Effector memory CD8-positive, alpha-beta T cell (primary cell): ENCODE measurements around the gene DNMBP.
"Not testable (repeated sequence)": the region's sequence is repeated elsewhere in the genome, so short reads cannot be mapped to it uniquely, and the experiment has no call there.

Experiments used
- ATAC-seq: fragments of 150-1000 bp; cut with Tn5 transposase; replicated peaks from 2 replicates; pipeline ENCODE4 v1.10.0; 2021; ENCODE audit warnings: mild to moderate bottlenecking, moderate library complexity
- DNase-seq, 3 experiments: peaks; one replicate each; pipeline ENCODE4 v3.0.0; 2021
- H3K27ac Mint-ChIP-seq, 2 donors: one replicate each; pipeline ENCODE4 v1.8.0; 2022; ENCODE audit warnings: mild to moderate bottlenecking in 2 of 2, mixed read lengths in 2 of 2, moderate library complexity in 2 of 2
- H3K27me3 Mint-ChIP-seq, 2 donors: one replicate each; pipeline ENCODE4 v1.8.0; 2022; ENCODE audit warnings: mixed read lengths in 2 of 2
- H3K36me3 Mint-ChIP-seq: one replicate; pipeline ENCODE4 v1.8.0; 2022; ENCODE audit warnings: mild to moderate bottlenecking, moderate library complexity, mixed read lengths; ENCODE audit not compliant: insufficient read depth
- H3K4me1 Mint-ChIP-seq, 2 donors: one replicate each; pipeline ENCODE4 v1.8.0; 2022; ENCODE audit warnings: low read depth in 2 of 2, mixed read lengths in 2 of 2
- H3K4me3 Mint-ChIP-seq, 2 donors: one replicate each; pipeline ENCODE4 v1.8.0; 2022; ENCODE audit warnings: mild to moderate bottlenecking in 2 of 2, mixed read lengths in 2 of 2, moderate library complexity in 2 of 2
- H3K9me3 Mint-ChIP-seq, 2 donors: one replicate each; pipeline ENCODE4 v1.8.0; 2022; ENCODE audit warnings: mixed read lengths in 2 of 2

DNMBP gene

GRCh38 chr10:99941942-99942820, 67.6 kb downstream of the DNMBP start:
- no peak for ATAC-seq
- H3K9me3 Mint-ChIP-seq, result no peaks in the 10 kb centered on the region

GRCh38 chr10:99938563-99938962, 71.2 kb downstream of the DNMBP start:
- Mint-ChIP-seq H3K4me3 (no peak overlapping the region), H3K9me3 (no peaks in the 10 kb centered on the region), H3K36me3 (peaks cover 6% of the 10 kb centered on the region), H3K4me1 (peaks cover 0 to 2% of the 10 kb centered on the region in 2 donors), H3K27ac (no peak overlapping the region), H3K27me3 (no peaks in the 10 kb centered on the region)
- ATAC-seq, result no peak
- no peak for DNase-seq

More at GRCh38 chr10:99941942-99942820, 67.6 kb downstream of the DNMBP start:
- Mint-ChIP-seq H3K36me3 (peaks cover 2% of the 10 kb centered on the region), H3K27me3 (no peaks in the 10 kb centered on the region), H3K4me3 (no peak overlapping the region), H3K27ac (no peak overlapping the region), H3K4me1 (peaks cover 0 to 5% of the 10 kb centered on the region in 2 donors)
- no peak for DNase-seq

- no peak for ATAC-seq
- Mint-ChIP-seq H3K27ac (no peak overlapping the region), H3K9me3 (no peaks in the 10 kb centered on the region)
Observed at GRCh38 chr10:99937630-99938029, 72.1 kb downstream of the DNMBP start.

GRCh38 chr10:99932203-99932957, 77.4 kb downstream of the DNMBP start:
- not testable (repeated sequence) for H3K4me1 Mint-ChIP-seq, H3K4me3 Mint-ChIP-seq, ATAC-seq, H3K27me3 Mint-ChIP-seq, H3K9me3 Mint-ChIP-seq, H3K36me3 Mint-ChIP-seq, DNase-seq, H3K27ac Mint-ChIP-seq

More at GRCh38 chr10:99937630-99938029, 72.1 kb downstream of the DNMBP start:
- Mint-ChIP-seq H3K4me3 (no peak overlapping the region), H3K4me1 (peaks cover 0 to 2% of the 10 kb centered on the region in 2 donors), H3K27me3 (no peaks in the 10 kb centered on the region), H3K36me3 (peaks cover 6% of the 10 kb centered on the region)
- no peak for DNase-seq

GRCh38 chr10:99930731-99931550, 78.8 kb downstream of the DNMBP start:
- no peak overlapping the region for H3K27ac Mint-ChIP-seq
- H3K9me3 Mint-ChIP-seq, result no peaks in the 10 kb centered on the region
- no peak overlapping the region for H3K4me3 Mint-ChIP-seq
- H3K36me3 Mint-ChIP-seq, result peaks cover 3% of the 10 kb centered on the region
- no peak for DNase-seq
- H3K27me3 Mint-ChIP-seq, result no peaks in the 10 kb centered on the region
- peaks cover 3% of the 10 kb centered on the region in 2 donors for H3K4me1 Mint-ChIP-seq
- ATAC-seq, result no peak

GRCh38 chr10:99929360-99929759, 80.4 kb downstream of the DNMBP start:
- H3K9me3 Mint-ChIP-seq, result no peaks in the 10 kb centered on the region
- H3K27ac Mint-ChIP-seq, result no peak overlapping the region
- H3K4me3 Mint-ChIP-seq, result no peak overlapping the region
- no peak for ATAC-seq
- no peaks in the 10 kb centered on the region for H3K27me3 Mint-ChIP-seq
- no peak for DNase-seq
- peaks cover 3% of the 10 kb centered on the region in 2 donors for H3K4me1 Mint-ChIP-seq
- no peaks in the 10 kb centered on the region for H3K36me3 Mint-ChIP-seq

GRCh38 chr10:99927721-99928280, 81.9 kb downstream of the DNMBP start:
- H3K27me3 Mint-ChIP-seq, result no peaks in the 10 kb centered on the region
- ATAC-seq, result no peak
- peaks cover 3% of the 10 kb centered on the region in 2 donors for H3K4me1 Mint-ChIP-seq
- no peaks in the 10 kb centered on the region for H3K36me3 Mint-ChIP-seq
- no peaks in the 10 kb centered on the region for H3K9me3 Mint-ChIP-seq
- no peak for DNase-seq
- no peak overlapping the region for H3K27ac Mint-ChIP-seq
- H3K4me3 Mint-ChIP-seq, result no peak overlapping the region

- Mint-ChIP-seq H3K27ac (no peak overlapping the region), H3K4me3 (no peak overlapping the region), H3K4me1 (peaks cover 3% of the 10 kb centered on the region in 2 donors), H3K9me3 (no peaks in the 10 kb centered on the region), H3K36me3 (no peaks in the 10 kb centered on the region), H3K27me3 (no peaks in the 10 kb centered on the region)
- DNase-seq (no peak), ATAC-seq (no peak)
Observed at GRCh38 chr10:99926925-99927720, 82.6 kb downstream of the DNMBP start.

GRCh38 chr10:99924451-99925255, 85.1 kb downstream of the DNMBP start:
- peaks cover 3 to 7% of the 10 kb centered on the region in 2 donors for H3K4me1 Mint-ChIP-seq
- H3K4me3 Mint-ChIP-seq, result no peak overlapping the region
- no peak overlapping the region for H3K27ac Mint-ChIP-seq
- no peaks in the 10 kb centered on the region for H3K36me3 Mint-ChIP-seq
- ATAC-seq (no peak), DNase-seq (no peak)
- no peaks in the 10 kb centered on the region for H3K27me3 Mint-ChIP-seq
- no peaks in the 10 kb centered on the region for H3K9me3 Mint-ChIP-seq

- peaks cover 4% of the 10 kb centered on the region in 2 donors for H3K4me1 Mint-ChIP-seq
- no peaks in the 10 kb centered on the region for H3K27me3 Mint-ChIP-seq
- H3K9me3 Mint-ChIP-seq, result no peaks in the 10 kb centered on the region
- no peak overlapping the region for H3K27ac Mint-ChIP-seq
- H3K4me3 Mint-ChIP-seq, result no peak overlapping the region
- ATAC-seq (no peak), DNase-seq (no peak)
- no peaks in the 10 kb centered on the region for H3K36me3 Mint-ChIP-seq
Observed at GRCh38 chr10:99921948-99922347, 87.8 kb downstream of the DNMBP start.

- no peak overlapping the region for H3K27ac Mint-ChIP-seq
- H3K36me3 Mint-ChIP-seq, result no peaks in the 10 kb centered on the region
- no peak overlapping the region for H3K4me3 Mint-ChIP-seq
- no peak for DNase-seq
- no peaks in the 10 kb centered on the region for H3K27me3 Mint-ChIP-seq
- no peak for ATAC-seq
- H3K4me1 Mint-ChIP-seq, result peaks cover 2 to 4% of the 10 kb centered on the region in 2 donors
- no peaks in the 10 kb centered on the region for H3K9me3 Mint-ChIP-seq
Observed at GRCh38 chr10:99920901-99921300, 88.8 kb downstream of the DNMBP start.

GRCh38 chr10:99920486-99920885, 89.3 kb downstream of the DNMBP start:
- no peaks in the 10 kb centered on the region for H3K27me3 Mint-ChIP-seq
- H3K27ac Mint-ChIP-seq, result no peak overlapping the region
- no peaks in the 10 kb centered on the region for H3K36me3 Mint-ChIP-seq
- no peaks in the 10 kb centered on the region for H3K9me3 Mint-ChIP-seq
- ATAC-seq (no peak), DNase-seq (no peak)
- peaks cover 2 to 4% of the 10 kb centered on the region in 2 donors for H3K4me1 Mint-ChIP-seq
- no peak overlapping the region for H3K4me3 Mint-ChIP-seq
